ENCODE measurements around the gene TTLL12.

Gene TTLL12

GRCh38 chr22:43213051-43213450 is 26.1 kb upstream of the TTLL12 start:
- DNase-seq: no peak

GRCh38 chr22:43212434-43212952 is 25.6 kb upstream of the TTLL12 start:
- DNase-seq: no peak

- DNase-seq: no peak
These were observed 25.1 kb upstream of the TTLL12 start for GRCh38 chr22:43211941-43212433.

GRCh38 chr22:43210631-43211515 is 23.9 kb upstream of the TTLL12 start:
- DNase-seq: no peak

GRCh38 chr22:43209971-43210370 is 23.0 kb upstream of the TTLL12 start:
- no peak for DNase-seq

- DNase-seq: no peak
These were observed 22.6 kb upstream of the TTLL12 start for GRCh38 chr22:43209523-43209890.

GRCh38 chr22:43208703-43209522 is 22.0 kb upstream of the TTLL12 start:
- DNase-seq: no peak

GRCh38 chr22:43207849-43208702 is 21.1 kb upstream of the TTLL12 start:
- DNase-seq: no peak

- no peak for DNase-seq
These were observed 20.5 kb upstream of the TTLL12 start for GRCh38 chr22:43207386-43207785.

- no peak for DNase-seq
These were observed 19.7 kb upstream of the TTLL12 start for GRCh38 chr22:43206509-43207161.

- no peak for DNase-seq
These were observed 19.0 kb upstream of the TTLL12 start for GRCh38 chr22:43205748-43206508.

- no peak for DNase-seq
These were observed 18.3 kb upstream of the TTLL12 start for GRCh38 chr22:43205261-43205691.

GRCh38 chr22:43203471-43203981 is 16.6 kb upstream of the TTLL12 start:
- no peak for DNase-seq

GRCh38 chr22:43202756-43203410 is 15.9 kb upstream of the TTLL12 start:
- no peak for DNase-seq

- DNase-seq: no peak
These were observed 15.4 kb upstream of the TTLL12 start for GRCh38 chr22:43202326-43202725.

- DNase-seq: no peak
These were observed 14.7 kb upstream of the TTLL12 start for GRCh38 chr22:43201486-43202219.

GRCh38 chr22:43200555-43200954 is 13.6 kb upstream of the TTLL12 start:
- no peak for DNase-seq

GRCh38 chr22:43200031-43200430 is 13.1 kb upstream of the TTLL12 start:
- DNase-seq: no peak

- DNase-seq: no peak
These were observed 12.6 kb upstream of the TTLL12 start for GRCh38 chr22:43199541-43199940.

GRCh38 chr22:43198936-43199335 is 12.0 kb upstream of the TTLL12 start:
- DNase-seq: no peak

All from activated CD4-positive, alpha-beta T cell treated with anti-CD3 and anti-CD28 coated beads, Interleukin-2, amount 50 U/mL, for 1 hour (primary cell).